ENCODE data around the gene CDCA5.

CDCA5 gene

DNA sequence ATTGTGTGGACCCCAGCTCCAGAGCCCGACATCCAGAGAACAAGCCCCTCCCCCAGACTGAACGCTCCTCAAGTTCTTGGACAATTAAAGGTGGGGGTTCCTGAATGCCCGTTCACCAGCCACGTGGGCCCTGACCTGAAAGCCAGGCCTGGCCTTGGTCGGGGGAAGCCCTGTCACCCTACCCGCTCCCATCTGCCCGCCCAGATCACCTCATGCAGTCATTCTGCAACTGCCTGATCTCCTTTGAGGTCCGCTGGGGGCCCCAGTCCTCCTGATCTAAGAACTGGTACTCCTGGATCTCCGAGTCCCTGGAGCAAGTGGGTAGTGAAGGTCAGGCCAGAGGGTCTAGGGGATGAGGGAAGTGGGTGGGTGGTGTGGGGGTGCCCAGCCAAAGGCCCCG lies 16.4 kb downstream of the CDCA5 start:
- no peak for DNase-seq

DNA sequence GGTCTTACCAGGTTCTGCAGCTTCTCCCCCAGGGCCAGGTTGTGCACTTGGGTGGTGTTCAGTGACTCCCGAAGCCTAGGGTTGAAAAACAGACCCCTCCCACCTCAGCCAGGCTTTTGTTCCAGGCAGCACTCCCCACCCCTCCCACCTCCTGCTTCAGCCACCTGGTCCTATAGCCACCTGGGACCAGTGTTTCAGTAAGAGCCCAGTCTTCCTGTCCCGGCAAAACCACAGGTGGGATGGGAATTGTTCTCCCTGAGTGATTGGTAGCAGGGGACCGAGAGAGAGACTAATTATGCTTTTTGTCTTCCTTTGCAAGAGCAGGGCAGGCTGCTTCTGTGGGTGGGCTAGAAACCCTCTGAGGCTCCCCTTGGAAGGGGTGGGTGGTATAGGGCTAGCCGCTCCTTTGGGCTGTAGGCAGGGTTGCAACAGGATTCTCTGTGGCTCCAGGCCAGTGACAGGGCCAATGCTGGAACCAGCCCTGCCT lies 17.0 kb downstream of the CDCA5 start:
- DNase-seq: no peak

- no peak for DNase-seq
These were observed 17.5 kb downstream of the CDCA5 start for GRCh38 chr11:65066315-65066714.

GRCh38 chr11:65065851-65066250 lies 18.0 kb downstream of the CDCA5 start:
- no peak for DNase-seq

GRCh38 chr11:65064847-65065240 lies 19.0 kb downstream of the CDCA5 start:
- no peak for DNase-seq

DNA sequence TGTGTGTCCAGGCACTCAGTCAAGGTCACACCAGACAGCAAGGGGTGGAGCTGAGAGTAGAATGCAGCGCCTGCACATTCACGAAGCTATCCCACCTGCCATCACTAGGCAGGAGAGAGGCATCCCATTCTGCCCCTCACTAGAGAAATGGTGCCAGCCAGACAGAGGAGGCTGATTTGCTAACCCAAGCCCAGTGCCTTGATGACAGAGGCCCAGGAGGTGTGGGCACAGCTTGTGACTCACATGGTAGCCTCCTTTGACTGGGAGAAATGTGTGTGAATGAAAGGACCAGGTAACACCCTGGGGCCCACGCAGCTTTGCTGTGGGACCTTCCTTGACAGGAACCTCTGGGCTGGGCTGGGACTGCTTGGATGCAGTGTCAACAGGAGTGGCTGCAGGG lies 20.3 kb downstream of the CDCA5 start:
- DNase-seq: no peak

- peak; percentile 70 for DNase-seq
These were observed 22.9 kb downstream of the CDCA5 start for GRCh38 chr11:65060913-65061408.

DNA sequence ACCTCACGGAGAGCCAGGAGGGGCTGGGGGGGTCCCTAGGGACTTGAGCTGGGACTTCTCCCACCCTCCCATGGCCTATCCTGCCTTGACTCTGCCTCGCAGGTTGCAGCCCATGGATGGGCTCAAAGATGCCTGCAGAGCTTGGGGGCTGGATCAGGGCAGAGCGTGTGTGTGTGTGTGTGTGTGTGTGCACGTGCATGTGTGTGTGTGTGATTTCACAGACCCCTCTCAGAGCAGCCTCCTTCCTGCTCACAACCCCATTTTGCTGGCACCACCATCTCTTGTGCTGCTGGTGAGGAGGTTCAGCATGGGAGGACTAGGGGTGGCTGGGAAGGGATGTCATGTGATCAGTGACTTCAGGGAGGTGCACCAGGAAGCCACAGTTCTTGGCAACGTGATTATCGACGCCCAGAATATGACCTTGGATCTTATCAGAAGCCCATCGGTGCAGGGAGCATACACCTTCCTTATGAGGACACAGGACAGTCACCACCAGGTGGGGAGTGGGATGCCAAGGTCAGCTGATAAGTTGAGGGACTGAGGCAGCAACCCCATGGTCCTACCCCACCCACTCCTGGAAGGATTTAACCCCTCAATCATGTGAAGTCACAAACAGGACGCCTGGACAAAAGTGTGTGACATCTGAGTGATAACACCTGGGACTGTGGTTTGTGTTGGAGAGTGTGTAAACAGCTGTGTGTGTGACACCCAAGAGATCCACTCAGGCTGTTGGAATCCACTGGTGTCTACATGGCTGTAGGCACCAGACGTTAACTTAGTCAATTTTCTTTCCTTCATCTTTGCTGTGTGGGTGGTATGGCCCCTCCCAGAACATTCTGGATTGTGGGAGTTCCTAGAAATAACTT lies 23.6 kb downstream of the CDCA5 start:
- no peak for DNase-seq

DNA sequence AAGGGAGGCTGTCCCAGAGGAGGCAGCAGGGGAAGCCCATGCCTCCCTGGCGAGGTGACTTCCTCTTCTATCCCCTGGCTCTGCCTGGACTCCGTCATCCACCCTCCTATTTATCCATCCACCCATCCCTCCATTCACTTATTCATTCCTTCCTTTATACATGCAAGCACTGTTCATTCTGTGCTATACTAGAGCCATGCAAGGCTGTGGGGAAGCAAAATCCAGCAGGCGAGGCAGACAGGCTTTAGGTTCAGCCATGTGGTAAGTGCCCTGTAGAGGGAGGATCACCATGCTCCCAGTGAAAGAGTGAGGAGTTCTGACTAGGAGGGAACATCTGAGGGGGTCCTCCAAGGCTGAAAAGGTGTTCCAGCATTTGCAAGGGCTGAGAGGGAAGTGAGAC lies 24.3 kb downstream of the CDCA5 start:
- no peak for DNase-seq

DNA sequence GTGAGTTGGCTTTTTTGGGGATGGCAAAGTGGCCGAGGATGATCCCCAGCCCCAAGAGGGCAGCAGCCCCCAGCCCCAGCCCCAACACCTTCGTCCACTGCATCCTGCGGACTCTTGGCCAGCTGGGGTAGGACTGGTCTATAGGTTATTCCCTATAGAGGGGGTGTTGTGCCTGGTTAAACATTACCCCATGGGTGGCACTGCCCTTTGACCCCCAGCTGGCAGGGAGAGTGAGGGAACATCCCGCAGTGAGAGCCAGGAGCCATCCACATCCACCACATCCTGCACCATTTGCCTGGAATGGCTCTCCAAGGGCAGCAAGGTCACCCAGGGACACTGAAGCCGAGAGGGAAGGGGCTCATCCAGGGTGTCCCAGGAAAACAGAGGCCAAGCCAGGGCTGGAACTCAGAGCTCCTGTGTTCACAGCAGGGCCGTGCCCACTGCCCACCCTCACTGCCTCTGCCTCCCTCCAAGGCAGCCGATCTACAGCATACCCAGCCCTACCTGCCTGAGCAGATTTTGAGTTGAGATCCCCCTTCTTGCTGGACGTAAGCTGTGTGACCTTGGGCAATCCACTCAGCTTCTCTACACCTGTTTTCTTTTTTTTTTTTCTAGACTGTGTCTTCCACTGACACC lies 25.3 kb downstream of the CDCA5 start, which contains the start of gene NAALADL1:
NAALADL1 (minus strand) TSS at position 135 of the 636 bp plus-strand sequence; CDS start at position 103, 32 bp downstream.
- no peak for DNase-seq

- no peak for DNase-seq
These were observed 25.8 kb downstream of the CDCA5 start for GRCh38 chr11:65058012-65058411.

DNA sequence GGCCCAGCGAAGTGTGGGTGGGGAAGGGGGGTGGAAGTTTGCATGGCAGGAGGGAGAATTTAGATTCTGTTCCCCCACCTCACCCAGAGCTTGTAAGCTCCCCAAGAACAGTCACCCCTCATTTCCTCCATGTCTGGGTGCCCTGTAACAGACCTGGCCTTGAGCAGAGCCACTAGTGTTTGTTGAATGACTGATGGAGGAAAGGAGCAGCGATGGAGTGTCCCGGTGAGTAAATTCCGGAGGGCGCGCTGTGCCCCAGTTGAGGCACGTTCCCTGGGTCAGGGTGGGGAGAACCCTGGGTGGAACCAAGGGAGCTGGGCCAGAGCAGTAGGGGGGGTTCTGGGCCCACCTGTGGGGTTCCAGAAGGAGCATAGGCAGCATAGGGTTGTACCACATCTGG lies 26.3 kb downstream of the CDCA5 start:
- no peak for DNase-seq

GRCh38 chr11:65056999-65057398 lies 26.8 kb downstream of the CDCA5 start:
- DNase-seq: no peak

GRCh38 chr11:65055538-65055937 lies 28.3 kb downstream of the CDCA5 start:
- DNase-seq: no peak

DNA sequence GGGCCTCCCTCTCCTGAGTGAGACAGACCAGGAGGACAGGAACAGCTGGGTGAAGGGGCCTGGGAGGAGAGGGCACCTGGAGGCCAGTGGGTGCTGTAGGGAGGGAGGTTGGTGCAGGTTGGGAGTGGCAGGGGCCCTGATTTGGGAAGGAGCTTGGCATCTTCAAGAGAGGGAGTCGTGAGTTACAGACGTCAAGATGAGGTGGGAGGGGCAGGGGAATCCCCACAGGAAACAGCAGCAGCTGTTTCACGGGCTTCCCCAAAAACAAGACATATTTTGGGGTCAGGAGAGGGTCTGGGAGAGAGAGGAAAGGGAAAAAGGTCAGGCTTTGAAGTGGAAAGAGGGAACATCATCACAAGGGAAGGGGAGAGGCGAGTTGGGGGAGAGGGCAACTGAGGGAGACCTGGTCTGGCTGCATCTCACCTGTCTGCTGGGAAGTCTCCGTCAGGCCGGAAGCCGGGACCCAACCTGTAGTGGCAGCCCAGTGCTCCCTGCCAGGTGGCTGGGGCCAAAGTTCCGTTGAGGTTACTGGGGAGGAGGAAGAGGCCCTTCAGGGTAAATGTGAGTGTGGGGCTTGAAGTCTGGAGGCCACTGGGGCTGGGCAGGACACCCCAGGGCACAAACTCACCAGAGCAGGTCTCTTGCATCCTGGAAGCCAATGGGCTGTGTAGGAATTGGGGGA lies 29.9 kb downstream of the CDCA5 start:
- no peak for DNase-seq

- no peak for DNase-seq
These were observed 32.4 kb downstream of the CDCA5 start for GRCh38 chr11:65051398-65051858.

DNA sequence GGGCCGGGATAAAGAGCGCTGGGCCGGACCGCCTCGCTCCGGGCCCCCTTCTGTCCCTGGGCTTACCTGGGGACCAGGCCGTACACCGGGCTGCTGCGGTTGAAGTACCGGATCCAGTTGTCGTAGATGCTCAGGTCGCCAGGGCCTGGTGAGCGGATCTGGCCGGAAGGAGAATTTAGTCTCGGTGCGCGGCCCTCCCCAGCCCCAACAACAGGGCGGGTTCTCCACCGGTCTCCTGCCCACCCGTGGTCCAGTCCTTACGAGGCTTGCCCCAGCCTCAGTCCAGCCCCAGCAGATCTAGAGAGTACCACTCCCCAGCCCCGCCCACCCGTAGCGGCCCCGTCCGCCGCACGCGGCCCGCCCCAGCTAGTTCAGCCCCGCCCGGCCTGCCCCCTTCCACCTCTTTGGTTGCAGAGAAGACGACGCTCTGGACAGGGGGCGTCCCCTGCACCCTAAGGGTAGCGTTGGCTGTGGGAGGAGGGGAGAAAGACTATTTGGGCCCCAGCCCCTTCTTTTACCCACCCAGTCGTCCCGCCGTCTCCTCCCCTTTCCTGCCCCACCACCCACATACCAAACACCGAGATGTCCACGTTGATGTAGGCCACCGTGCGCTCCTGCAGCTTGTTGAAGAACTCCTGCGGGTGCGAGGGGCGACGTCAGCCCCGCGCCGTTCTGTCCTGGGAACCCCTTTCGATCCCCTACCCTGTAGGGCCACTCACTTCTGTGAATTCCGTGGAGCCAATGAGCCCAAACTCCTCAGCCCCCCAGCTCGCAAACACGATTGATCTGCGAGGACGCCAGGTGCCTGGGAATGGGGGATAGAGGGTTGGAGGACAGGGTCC lies 36.0 kb downstream of the CDCA5 start:
- DNase-seq: no peak

DNA sequence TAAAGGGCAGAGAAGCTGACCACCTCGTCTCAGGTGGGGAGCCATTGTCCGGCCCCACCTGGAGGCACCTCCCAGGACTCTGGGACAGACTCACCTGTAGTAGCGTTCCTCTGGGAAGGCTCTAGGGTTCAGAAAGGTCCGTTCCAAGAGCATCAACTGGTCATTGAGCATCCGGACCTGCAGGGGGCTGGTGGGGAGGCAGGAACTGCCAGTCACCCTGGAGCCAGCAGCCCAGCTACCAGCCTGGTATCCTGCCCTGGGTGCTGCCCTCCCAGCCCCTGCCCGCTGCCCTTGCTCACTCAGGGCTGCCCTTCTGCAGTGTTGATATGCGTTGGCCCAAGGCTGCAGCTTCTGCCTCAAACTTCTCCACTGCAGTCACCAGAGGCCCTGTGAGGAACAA lies 38.1 kb downstream of the CDCA5 start:
- DNase-seq: peak; percentile 69

GRCh38 chr11:65045061-65045460 lies 38.8 kb downstream of the CDCA5 start:
- DNase-seq: peak; percentile 59

- DNase-seq: no peak
These were observed 39.8 kb downstream of the CDCA5 start for GRCh38 chr11:65043881-65044501.

DNA sequence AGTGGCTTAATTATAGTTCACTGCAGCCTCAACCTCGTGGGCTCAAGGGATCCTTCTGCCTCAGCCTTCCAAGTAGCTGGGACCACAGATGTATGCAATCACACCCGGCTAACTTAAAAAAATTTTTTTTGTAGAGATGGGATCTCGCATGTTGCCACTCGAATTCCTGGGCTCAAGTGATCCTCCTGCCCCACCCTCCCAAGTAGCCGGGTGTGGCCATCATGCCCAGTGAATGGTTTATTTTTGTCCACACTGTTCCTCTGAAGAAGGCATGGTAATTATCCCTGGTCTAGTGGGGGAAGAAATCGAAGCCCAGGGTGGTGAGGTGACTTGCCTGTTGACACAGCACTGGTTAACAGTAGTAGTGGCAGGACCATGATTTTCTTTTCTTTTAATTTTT lies 40.9 kb downstream of the CDCA5 start:
- no peak for DNase-seq
